OCI-LY7 (cell line): ENCODE results near the gene NHLH2. TPM values are rescaled to one million over a fixed set of nuclear protein-coding genes. Genes with fewer than 3 reads are reported as not detected.

Experiments
- BruUV-seq: library from RNA; stranded (reverse); fragments of 400-500 nt; replicated peaks from 2 replicates; lab custom pipeline; 2021; lab: Mats Ljungman, UMichigan
- CTCF ChIA-PET: fragments of 300-600 bp; sonication (Branson Sonifier 250); formaldehyde crosslinking; loops from one replicate; lab custom pipeline; 2022; ENCODE audit warnings: antibody characterized with exemption; ENCODE audit not compliant: unreplicated experiment; lab: Charles Lee
- POLR2A ChIA-PET: fragments of 300-600 bp; sonication (Branson Sonifier 250); formaldehyde crosslinking; loops from one replicate; lab custom pipeline; 2022; ENCODE audit warnings: antibody characterized with exemption; lab: Charles Lee
- DNase-seq: peaks from one replicate; pipeline ENCODE4 v3.0.0-alpha.2; 2015; ENCODE audit warnings: low spot score
- H2AFZ ChIP-seq: fragments of 200-600 bp; sonication (generic), shearing (Covaris generic); 2 replicates; pipeline ENCODE4 v1.6.1; 2014; ENCODE audit warnings: mild to moderate bottlenecking, antibody characterized with exemption, low read length, moderate library complexity
- H3K27ac ChIP-seq: fragments of 200-600 bp; sonication (generic); 2 replicates; pipeline ENCODE4 v1.5.1; 2014; ENCODE audit warnings: mixed run types, low read depth, mild to moderate bottlenecking, moderate library complexity, low read length, inconsistent platforms; ENCODE audit not compliant: poor library complexity, severe bottlenecking
- H3K36me3 ChIP-seq: fragments of 200-600 bp; sonication (generic); 2 replicates; pipeline ENCODE4 v1.6.1; 2014; ENCODE audit warnings: mild to moderate bottlenecking, antibody characterized with exemption, low read length, moderate library complexity, mixed read lengths; ENCODE audit not compliant: insufficient read depth
- H3K4me1 ChIP-seq: fragments of 200-600 bp; sonication (generic); 2 replicates; pipeline ENCODE4 v1.5.1; 2014; ENCODE audit warnings: mild to moderate bottlenecking, low read length; ENCODE audit not compliant: insufficient read depth, poor library complexity, severe bottlenecking
- H3K4me2 ChIP-seq: fragments of 200-600 bp; sonication (generic); 2 replicates; pipeline ENCODE4 v1.6.1; 2014; ENCODE audit warnings: mild to moderate bottlenecking, low read length
- H3K4me3 ChIP-seq: fragments of 200-600 bp; sonication (generic); 2 replicates; pipeline ENCODE4 v1.5.1; 2014; ENCODE audit warnings: mild to moderate bottlenecking, low read depth, low read length; ENCODE audit not compliant: poor library complexity, severe bottlenecking
- H3K79me2 ChIP-seq: fragments of 200-600 bp; sonication (generic); 2 replicates; pipeline ENCODE4 v1.6.1; 2016; ENCODE audit warnings: low read depth, mild to moderate bottlenecking, low read length, moderate library complexity, mixed read lengths; ENCODE audit not compliant: insufficient read depth
- H3K9me2 ChIP-seq: fragments of 200-600 bp; sonication (generic); 2 replicates; pipeline ENCODE4 v1.6.1; 2016; ENCODE audit warnings: mild to moderate bottlenecking, low read length, mixed read lengths; ENCODE audit not compliant: insufficient read depth
- H3K9me3 ChIP-seq: fragments of 200-600 bp; sonication (generic); 2 replicates; pipeline ENCODE4 v1.6.1; 2014; ENCODE audit warnings: mild to moderate bottlenecking, mixed run types, low read length, mixed read lengths
- H4K20me1 ChIP-seq: fragments of 200-600 bp; sonication (generic); 2 replicates; pipeline ENCODE4 v1.6.1; 2014; ENCODE audit warnings: mild to moderate bottlenecking, antibody characterized with exemption, low read length, moderate library complexity, mixed read lengths; ENCODE audit not compliant: insufficient read depth
- EZH2phosphoT487 ChIP-seq: fragments of 200-600 bp; sonication (generic); IDR thresholded peaks from 2 replicates; pipeline ENCODE4 v1.6.1; 2018; ENCODE audit warnings: low read depth, borderline replicate concordance, mild to moderate bottlenecking, mixed run types, antibody characterized with exemption, low read length, moderate library complexity, mixed read lengths
- intact Hi-C: fragments of 100-400 bp; cut with micrococcal nuclease; formaldehyde crosslinking; loops from one replicate; pipeline ENCODE4 v1.10.0; 2022; ENCODE audit not compliant: unreplicated experiment
- total RNA-seq, 2 experiments: library from RNA; depleted of rRNA in 1 of 2; stranded (reverse); fragments of >200 nt in 1 of 2; shearing (Covaris generic) in 1 of 2; gene quantifications; 2 replicates each; pipeline ENCODE4 v1.2.3, GENCODE V29; 2014 to 2022
- TF ChIP-seq, protein P1 (sequence below): fragments of 200-600 bp; sonication (generic); conservative IDR thresholded peaks from 2 replicates; pipeline ENCODE4 v1.5.1; 2014; ENCODE audit warnings: mild to moderate bottlenecking, antibody characterized with exemption, low read length, moderate library complexity, mixed read lengths

Gene NHLH2
- total RNA-seq, 2 experiments from 2014 or later = not detected

DNA sequence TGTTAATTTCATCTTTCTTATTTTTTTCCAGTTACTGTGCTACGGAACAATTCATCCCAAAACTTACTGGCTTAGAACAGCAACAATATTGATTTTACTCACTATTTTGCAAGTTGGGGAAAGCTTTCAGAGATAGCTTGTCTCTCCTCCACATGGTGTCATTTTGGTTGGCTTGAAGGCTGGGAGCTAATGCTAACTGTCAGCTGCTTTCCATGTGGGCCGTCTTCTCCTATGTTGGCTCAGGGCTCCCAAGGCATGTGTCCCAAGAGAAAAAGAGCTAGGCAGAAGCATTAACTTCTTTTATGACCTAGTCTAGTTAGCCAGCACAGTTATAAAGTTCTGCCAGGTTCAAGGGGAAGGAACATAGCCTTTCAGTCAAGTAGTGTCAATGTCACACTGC, 38.5 kb downstream of the NHLH2 start:
- no TSS peak for BruUV-seq
- no peaks in the 10 kb centered on the region for H3K9me3 ChIP-seq
- no peak overlapping the region for H3K27ac ChIP-seq
- H4K20me1 ChIP-seq = no peaks in the 10 kb centered on the region
- TF ChIP-seq EZH2phosphoT487 = no peak
- TF ChIP-seq, protein P1, sequence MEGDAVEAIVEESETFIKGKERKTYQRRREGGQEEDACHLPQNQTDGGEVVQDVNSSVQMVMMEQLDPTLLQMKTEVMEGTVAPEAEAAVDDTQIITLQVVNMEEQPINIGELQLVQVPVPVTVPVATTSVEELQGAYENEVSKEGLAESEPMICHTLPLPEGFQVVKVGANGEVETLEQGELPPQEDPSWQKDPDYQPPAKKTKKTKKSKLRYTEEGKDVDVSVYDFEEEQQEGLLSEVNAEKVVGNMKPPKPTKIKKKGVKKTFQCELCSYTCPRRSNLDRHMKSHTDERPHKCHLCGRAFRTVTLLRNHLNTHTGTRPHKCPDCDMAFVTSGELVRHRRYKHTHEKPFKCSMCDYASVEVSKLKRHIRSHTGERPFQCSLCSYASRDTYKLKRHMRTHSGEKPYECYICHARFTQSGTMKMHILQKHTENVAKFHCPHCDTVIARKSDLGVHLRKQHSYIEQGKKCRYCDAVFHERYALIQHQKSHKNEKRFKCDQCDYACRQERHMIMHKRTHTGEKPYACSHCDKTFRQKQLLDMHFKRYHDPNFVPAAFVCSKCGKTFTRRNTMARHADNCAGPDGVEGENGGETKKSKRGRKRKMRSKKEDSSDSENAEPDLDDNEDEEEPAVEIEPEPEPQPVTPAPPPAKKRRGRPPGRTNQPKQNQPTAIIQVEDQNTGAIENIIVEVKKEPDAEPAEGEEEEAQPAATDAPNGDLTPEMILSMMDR = no peak
- ChIA-PET POLR2A (no interaction called here), CTCF (no interaction called here)
- H3K4me1 ChIP-seq = no peaks in the 10 kb centered on the region
- H2AFZ ChIP-seq = no peak overlapping the region
- no peak overlapping the region for H3K4me3 ChIP-seq
- no peak overlapping the region for H3K4me2 ChIP-seq
- no peaks in the 10 kb centered on the region for H3K36me3 ChIP-seq
- intact Hi-C loops = no loop called here
- DNase-seq = no peak
- H3K9me2 ChIP-seq = no peaks in the 10 kb centered on the region
- no peaks in the 10 kb centered on the region for H3K79me2 ChIP-seq

DNA sequence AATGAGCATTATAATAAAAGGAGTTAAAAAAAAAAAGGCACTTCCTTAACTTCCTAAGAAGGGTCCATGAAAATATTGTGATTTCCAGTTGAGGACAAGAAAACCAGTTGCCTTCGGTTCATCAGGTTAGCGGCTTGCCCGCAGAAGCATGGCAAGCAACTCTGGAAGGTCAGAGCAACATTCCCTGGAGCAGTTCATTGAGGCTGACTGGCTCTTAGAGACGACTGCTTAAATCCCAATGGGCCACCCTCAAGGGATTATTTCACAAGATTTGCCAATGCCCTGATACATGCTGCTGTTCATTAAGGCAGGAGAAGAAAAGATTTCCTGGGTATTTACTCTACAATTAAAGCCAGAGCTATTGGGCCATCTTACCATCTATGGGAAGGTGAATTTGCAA, 43.4 kb downstream of the NHLH2 start:
- no peaks in the 10 kb centered on the region for H3K36me3 ChIP-seq
- intact Hi-C loops = no loop called here
- ChIA-PET CTCF (no interaction called here), POLR2A (no interaction called here)
- H3K4me3 ChIP-seq = no peak overlapping the region
- H3K9me2 ChIP-seq = no peaks in the 10 kb centered on the region
- no peaks in the 10 kb centered on the region for H3K9me3 ChIP-seq
- no TSS peak for BruUV-seq
- H4K20me1 ChIP-seq = no peaks in the 10 kb centered on the region
- H3K79me2 ChIP-seq = no peaks in the 10 kb centered on the region
- DNase-seq = no peak
- H2AFZ ChIP-seq = no peak overlapping the region
- TF ChIP-seq, protein P1 = no peak
- H3K27ac ChIP-seq = no peak overlapping the region
- no peaks in the 10 kb centered on the region for H3K4me1 ChIP-seq
- no peak overlapping the region for H3K4me2 ChIP-seq

DNA sequence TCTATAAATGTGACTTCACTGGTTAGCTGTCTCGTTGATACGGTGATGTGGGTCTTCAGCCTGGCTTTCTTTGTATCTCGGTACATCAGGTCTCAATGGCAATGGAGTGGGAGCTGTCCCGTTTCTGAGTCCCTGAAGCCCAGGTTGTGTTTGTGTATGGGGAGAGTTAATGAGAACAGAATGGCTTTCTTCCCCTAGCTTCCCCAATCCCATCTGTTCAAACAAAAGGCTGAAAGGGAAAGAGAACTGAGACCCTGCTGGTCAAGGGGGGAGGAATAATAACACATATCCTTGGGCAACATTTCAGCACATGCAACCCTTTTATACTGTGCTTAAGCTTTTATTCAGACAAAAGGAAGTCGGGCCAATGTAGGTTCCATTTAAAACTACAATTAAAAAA, 44.0 kb downstream of the NHLH2 start:
- Histone ChIP-seq H2AFZ (no peak overlapping the region), H3K27ac (no peak overlapping the region), H3K4me3 (no peak overlapping the region), H3K36me3 (no peaks in the 10 kb centered on the region), H3K9me2 (no peaks in the 10 kb centered on the region), H3K4me1 (no peaks in the 10 kb centered on the region), H3K4me2 (no peak overlapping the region), H3K9me3 (no peaks in the 10 kb centered on the region), H4K20me1 (no peaks in the 10 kb centered on the region), H3K79me2 (no peaks in the 10 kb centered on the region)
- DNase-seq = no peak
- TF ChIP-seq, protein P1 = no peak
- TF ChIP-seq EZH2phosphoT487 = no peak
- no TSS peak for BruUV-seq
- CTCF ChIA-PET = no interaction called here
- intact Hi-C loops = no loop called here
- POLR2A ChIA-PET = no interaction called here
